ENCODE data around the gene ARMC9.
"Not testable (repeated sequence)": the region's sequence is repeated elsewhere in the genome, so short reads cannot be mapped to it uniquely, and the experiment has no call there.

The ARMC9 gene

DNA sequence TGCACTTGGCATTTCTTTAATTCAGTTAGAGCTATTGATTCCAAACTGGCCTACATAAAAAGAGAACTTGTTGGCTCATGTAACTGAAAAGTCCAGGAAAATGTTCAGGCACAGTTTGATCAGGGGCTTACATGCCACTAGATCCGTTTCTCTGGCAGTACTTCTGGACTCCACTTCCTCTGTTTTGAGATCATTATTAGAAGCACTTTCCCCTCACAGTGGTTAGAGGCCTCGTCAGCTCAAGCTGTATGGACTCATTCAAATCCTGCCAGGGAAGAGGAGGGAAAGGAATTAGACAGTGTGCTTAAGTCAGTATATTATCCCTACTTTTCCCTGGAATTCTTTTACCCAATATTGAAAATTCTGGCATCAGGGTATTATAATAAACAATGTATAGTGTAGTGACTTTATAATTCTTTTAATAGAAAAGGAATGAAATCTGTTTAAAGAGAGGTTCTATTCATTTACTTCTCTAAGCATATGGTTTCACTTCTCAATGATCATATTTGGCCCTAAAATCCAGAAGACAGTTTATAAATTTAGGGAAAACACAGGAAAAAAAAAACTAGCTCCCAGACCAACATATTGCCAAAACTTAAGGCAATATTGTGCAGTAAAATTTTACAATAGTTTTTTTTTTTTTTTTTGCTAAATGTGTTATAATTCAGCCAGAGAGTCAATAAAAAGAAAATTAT, 92.0 kb downstream of the ARMC9 start:
- no peak for DNase-seq

GRCh38 chr2:231292472-231293134, 94.2 kb downstream of the ARMC9 start:
- DNase-seq = no peak

GRCh38 chr2:231293163-231293562, 94.7 kb downstream of the ARMC9 start:
- no peak for DNase-seq

- DNase-seq = no peak
Measured at GRCh38 chr2:231294116-231294515, 95.7 kb downstream of the ARMC9 start.

DNA sequence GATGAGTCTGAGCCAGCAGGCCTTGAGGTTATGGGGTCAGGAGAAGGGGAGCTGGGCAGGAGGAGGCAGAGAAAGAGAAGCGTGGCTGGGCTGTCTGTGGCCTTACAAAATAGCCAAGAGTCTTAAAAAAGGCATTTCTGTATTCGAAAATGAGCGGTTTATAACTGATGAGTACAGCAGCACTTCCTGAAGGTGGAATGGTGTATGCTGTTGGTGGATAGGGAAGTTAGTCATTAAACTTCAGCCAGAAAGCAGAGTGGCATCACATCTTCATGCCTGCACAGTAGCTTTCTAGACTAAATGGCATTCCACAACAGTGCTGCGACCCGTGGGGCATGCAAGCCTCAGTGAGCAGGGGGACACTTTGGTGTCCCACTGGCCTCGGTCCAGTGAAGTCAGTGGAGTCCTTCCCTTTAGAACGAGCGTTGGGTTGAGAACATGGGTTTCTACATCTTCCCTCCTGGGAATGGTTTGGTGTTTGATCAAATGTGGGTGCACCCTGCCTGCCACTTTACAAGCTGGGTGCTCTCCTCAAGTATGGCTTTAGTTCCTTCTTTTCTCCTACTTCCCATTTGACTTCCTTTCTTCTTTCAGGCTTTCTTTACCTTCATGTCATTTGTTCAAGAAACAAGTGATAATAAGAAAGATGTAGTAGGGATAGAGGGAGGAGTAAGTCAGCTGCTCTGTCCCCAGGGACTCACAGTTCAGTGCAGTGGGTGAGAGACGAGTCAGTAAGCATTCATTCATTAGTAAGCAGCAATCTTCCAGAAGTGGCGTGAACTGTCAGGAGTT, 96.3 kb downstream of the ARMC9 start:
- DNase-seq = no peak

- no peak for DNase-seq
Measured at GRCh38 chr2:231295363-231295655, 96.9 kb downstream of the ARMC9 start.

DNA sequence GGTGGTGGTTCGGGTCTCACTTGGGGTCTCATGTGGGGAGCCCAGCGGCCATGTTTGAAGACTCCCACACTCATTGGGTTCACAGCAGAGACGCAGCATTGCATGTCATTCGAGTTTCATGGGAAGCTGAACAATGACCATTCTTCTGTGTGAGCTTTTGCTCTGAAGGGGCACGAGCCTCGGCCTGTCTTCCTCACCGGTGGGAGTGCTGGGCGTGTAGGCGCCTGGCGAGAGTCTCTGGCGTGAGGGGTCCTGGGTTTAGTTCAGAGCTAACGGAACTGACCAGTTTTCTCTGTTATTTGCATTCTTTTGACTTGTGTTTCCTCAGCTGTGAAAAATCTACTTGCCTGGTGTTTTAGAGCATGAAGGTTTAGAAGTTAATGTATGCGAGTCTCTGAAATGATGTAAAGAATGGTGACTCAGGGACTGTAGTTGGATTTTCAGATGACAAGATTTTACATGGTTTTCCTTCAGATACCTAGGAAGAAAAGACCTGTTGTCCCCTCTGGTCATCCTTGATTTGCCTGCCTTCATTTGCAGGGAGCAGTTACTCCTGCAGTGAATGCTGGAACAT, 98.1 kb downstream of the ARMC9 start:
- no peak for DNase-seq

DNA sequence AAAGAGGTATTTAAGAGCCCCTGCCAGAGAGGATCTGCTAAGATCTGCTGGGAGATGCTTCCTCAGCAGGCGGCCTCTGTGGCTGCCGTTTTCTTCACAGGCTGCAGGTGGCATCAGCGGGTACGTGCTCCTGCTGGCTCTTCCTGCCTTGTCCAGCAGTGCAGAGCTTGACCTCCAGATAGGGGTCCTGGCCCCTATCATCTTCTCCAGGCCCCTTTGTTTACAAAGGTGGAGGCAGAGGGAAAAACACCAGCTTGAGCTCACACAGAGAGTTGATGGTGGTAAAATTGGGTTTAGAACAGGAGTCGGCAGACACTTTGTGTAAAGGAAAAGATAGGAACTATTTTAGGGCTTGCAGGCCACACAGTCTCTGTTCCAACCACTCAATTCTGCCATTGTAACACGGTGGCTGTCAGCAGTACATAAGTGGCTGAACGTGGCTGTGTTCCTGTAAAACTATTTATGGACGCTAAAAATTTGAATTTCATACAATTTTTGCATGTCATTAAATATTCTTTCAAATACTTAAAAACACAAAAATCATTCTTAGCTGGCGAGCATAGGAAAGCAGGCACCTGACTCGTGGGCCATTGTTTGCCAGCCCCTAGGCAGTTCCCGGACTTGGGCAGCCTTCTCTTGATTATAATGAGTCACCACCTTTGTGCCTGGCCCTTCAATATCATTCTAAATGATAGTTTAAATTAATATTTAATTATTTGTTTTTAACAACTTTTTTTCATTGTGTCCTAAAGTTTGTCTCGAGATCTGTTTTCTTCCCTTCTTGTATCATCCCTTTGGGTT, 98.9 kb downstream of the ARMC9 start:
- no peak for DNase-seq

DNA sequence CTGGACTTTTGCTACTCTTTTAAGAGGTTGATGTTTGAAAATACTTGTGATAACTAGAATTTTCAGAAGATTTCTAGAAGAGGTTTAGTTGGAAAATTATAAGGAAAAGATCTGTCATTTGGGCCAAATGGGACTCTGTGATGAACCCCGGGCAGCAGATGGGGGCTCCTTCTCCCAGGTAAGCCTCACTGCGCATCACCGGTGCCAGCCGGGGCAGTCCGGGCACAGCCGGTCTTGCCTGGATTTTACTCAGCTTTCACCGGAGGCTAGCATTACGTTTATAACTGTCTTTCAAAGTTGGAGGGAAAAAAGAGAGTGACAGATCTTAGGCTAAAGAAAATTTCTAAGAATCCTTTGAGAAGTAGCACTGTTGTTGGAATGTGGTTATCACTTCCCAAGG, 99.7 kb downstream of the ARMC9 start:
- DNase-seq = no peak

- DNase-seq = no peak
Measured at GRCh38 chr2:231299267-231299666, 100.8 kb downstream of the ARMC9 start.

DNA sequence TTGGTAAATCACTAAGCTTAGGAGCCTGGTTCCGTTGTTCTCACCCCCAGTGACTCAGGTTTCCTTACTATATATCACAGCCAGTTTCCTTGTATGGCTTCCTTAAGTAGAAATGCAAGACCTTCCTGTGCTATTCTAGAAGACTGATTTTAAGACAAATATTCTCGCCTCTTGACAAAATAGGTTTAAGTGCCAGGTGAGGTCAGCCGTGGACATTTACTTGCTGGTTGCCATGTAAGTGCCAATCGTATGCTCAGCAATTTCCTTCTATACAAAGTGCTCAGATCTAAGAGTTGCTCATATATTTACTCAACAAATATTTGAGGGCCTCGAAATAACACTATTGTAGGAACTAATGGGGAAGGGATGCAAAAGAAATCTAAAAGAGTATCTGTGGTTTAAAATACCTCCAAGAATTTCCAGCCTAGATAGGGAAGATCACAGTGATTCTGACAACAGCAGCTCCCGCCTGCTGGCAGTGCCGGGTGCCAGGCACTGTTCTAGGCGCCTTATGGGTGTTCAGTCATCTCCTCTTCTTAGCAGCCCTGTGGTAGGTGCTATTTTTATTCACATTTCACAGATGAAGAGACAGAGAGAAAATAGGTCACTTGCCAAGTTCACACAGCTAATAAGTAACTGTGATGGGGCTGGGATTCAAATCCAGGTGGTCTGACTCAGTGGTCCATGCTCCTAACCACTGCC, 101.7 kb downstream of the ARMC9 start:
- no peak for DNase-seq

GRCh38 chr2:231300722-231301076, 102.3 kb downstream of the ARMC9 start:
- no peak for DNase-seq

GRCh38 chr2:231304259-231304658, 105.8 kb downstream of the ARMC9 start:
- not testable (repeated sequence) for DNase-seq

DNA sequence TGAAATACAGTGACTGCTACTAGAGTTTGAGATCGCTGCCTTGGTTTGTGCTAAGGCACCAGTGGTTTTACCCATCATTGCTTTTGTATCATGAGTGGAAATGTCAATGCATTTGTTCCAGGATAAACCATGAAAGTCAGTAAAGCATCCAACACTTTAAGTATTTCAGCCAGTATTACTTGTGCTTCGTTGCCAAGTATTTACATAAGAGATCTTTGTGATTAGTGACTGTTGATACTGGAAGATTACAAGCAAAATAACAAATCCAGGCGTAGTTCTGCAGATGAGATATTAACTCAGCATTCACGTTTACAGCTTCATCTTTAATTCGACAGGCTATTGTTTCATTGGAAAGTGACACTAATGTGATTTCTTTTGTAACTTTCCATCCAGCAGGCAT, 106.8 kb downstream of the ARMC9 start:
- DNase-seq = no peak

DNA sequence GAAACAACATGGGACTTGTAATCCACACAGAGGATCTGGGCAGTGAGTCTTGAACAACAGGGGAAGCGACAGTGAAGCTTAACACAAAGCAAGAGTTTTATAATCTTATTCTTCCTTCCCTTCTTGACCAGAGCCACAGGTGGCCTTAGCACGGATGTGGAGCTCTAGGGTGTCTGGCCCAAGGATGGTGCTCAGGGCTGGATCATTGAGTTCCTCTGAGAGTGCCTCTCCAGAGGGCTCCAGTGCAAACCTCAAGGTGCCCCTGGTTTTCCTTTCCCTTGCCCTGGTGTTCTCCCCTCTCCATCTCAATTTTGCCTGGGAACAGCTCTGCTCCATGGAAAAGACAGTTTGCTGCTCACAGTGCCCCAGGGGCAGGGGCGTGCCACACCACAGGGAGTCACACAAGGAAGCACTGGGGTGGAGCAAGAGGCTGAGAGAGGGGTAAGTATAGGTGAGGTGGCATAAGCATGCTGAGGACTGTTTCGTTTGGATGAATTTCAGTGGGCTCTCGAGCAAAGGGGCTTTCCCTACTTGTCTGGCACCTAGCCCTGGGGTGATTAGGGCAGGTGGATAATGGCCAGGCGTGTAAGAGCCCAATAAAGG, 108.5 kb downstream of the ARMC9 start:
- DNase-seq = no peak

DNA sequence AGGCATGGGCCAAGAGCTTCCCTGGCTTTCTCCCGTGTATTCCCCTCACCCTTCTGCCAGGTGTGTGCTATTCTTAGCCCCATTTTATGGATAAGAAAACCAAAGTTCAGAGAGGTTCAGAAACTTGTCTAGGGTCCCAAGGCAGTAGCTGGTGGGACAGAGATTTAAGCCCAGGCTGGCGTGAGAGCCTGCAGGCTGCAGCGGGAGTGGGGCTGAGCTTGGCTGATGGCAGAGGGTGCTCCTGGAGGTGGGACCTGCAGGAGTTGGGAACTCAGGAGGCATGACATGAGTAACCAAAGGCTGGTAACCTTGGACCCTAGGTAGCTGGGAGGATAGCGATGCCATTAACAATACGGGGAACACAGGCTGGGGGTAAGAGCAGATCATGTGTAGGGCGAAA, 109.8 kb downstream of the ARMC9 start:
- no peak for DNase-seq

DNA sequence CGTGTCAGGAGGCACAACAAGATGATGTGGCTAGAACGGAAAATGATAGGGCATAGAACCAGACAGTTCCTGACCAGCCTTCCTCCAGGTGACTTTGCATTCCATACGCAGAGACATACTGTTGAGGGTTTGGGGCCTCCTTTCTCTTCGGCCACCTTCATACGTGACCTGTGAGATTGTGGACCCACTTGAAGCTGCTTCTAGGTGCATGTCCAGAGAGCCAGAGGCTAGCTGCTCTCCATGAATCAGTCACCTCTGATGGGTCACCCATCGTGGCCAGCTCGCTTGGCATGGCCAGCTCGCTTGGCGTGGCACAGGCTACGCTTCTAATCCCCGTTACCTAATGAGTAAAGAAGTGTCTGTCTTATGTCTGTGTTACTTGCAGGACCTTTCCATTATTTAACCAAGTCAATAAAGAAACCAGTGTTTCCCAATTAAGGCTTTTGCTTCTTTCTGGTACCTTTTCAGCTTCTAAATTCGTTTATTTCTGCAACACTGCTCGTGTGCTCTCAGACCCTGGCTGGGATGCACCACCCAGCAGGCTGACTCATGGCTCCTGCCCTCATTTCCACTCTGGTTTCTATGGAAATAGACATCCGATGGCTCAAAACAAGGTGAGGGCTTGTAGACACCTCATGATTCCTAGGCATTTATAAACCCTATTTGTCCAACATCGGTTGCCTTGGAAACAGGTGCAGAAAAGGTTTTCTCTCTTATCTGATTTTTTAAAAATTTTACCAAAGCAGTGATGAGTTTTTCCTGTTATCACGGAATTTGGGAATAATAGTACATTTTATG, 110.4 kb downstream of the ARMC9 start:
- no peak for DNase-seq

GRCh38 chr2:231312066-231312465, 113.6 kb downstream of the ARMC9 start:
- DNase-seq = no peak

- DNase-seq = no peak
Measured at GRCh38 chr2:231315896-231316295, 117.5 kb downstream of the ARMC9 start.

GRCh38 chr2:231317579-231317978, 119.1 kb downstream of the ARMC9 start:
- no peak for DNase-seq

- DNase-seq = no peak
Measured at GRCh38 chr2:231318436-231318835, 120.0 kb downstream of the ARMC9 start.
